IMR-90 (cell line): ENCODE results near the gene TWSG1. TPM values are rescaled to one million over a fixed set of nuclear protein-coding genes. Genes with fewer than 3 reads are reported as not detected.

Source experiments
- ATAC-seq: fragments of 200-7000 bp; cut with Tn5 transposase; 2 replicates; pipeline ENCODE4 v1.9.1; 2020; ENCODE audit warnings: low read depth, mild to moderate bottlenecking, moderate library complexity
- BruUV-seq: library from RNA; stranded (reverse); fragments of 400-500 nt; replicated peaks from 2 replicates; lab custom pipeline; 2021; lab: Mats Ljungman, UMichigan
- CTCF ChIA-PET: fragments of 300-600 bp; formaldehyde crosslinking; extraction: SDS; loops from one replicate; lab custom pipeline; 2021; ENCODE audit warnings: antibody characterized with exemption; lab: Yijun Ruan, JAX
- POLR2A ChIA-PET: fragments of 300-600 bp; sonication (Branson Sonifier 250); formaldehyde crosslinking; loops from one replicate; lab custom pipeline; 2022; ENCODE audit warnings: antibody characterized with exemption; ENCODE audit not compliant: unreplicated experiment; lab: Charles Lee
- DNase-seq: peaks from one replicate; pipeline ENCODE4 v3.0.0; 2013
- H2AFZ ChIP-seq: replicated peaks from 2 replicates; pipeline ENCODE3; 2013; ENCODE audit warnings: low read length, mild to moderate bottlenecking; ENCODE audit not compliant: poor library complexity
- H2AK5ac ChIP-seq: 2 replicates; pipeline ENCODE4 v1.6.1; 2013; ENCODE audit warnings: low read depth, low read length, inconsistent platforms
- H2AK9ac ChIP-seq: replicated peaks from 2 replicates; pipeline ENCODE3; 2013; ENCODE audit warnings: mild to moderate bottlenecking, low read depth, low read length, moderate library complexity; ENCODE audit not compliant: poor library complexity
- H2BK120ac ChIP-seq: 2 replicates; pipeline ENCODE4 v1.6.1; 2013; ENCODE audit warnings: low read depth, low read length, inconsistent platforms
- H2BK15ac ChIP-seq: 3 replicates; pipeline ENCODE4 v1.6.1; 2013; ENCODE audit warnings: low read depth, low read length, inconsistent platforms
- H2BK20ac ChIP-seq: 2 replicates; pipeline ENCODE4 v1.6.1; 2013; ENCODE audit warnings: low read depth, mild to moderate bottlenecking, inconsistent platforms, low read length, moderate library complexity
- H2BK5ac ChIP-seq: 2 replicates; pipeline ENCODE4 v1.6.1; 2013; ENCODE audit warnings: mild to moderate bottlenecking, low read depth, low read length, inconsistent platforms; ENCODE audit not compliant: poor library complexity, severe bottlenecking
- H3K14ac ChIP-seq: replicated peaks from 2 replicates; pipeline ENCODE4 v1.6.1; 2013; ENCODE audit warnings: low read depth, low read length, inconsistent platforms
- H3K18ac ChIP-seq: 2 replicates; pipeline ENCODE4 v1.6.1; 2013; ENCODE audit warnings: low read depth, low read length, control low read depth
- H3K23ac ChIP-seq: 2 replicates; pipeline ENCODE4 v1.6.1; 2013; ENCODE audit warnings: low read depth, low read length, inconsistent platforms
- H3K27ac ChIP-seq: 2 replicates; pipeline ENCODE4 v1.5.1; 2013; ENCODE audit warnings: mild to moderate bottlenecking, control low read depth, low read length; ENCODE audit not compliant: insufficient read depth
- H3K27me3 ChIP-seq: 2 replicates; pipeline ENCODE4 v1.6.1; 2013; ENCODE audit warnings: low read length; ENCODE audit not compliant: control insufficient read depth, insufficient read depth
- H3K36me3 ChIP-seq: 2 replicates; pipeline ENCODE4 v1.6.1; 2013; ENCODE audit warnings: low read length, mixed read lengths; ENCODE audit not compliant: control insufficient read depth, insufficient read depth
- H3K4ac ChIP-seq: 2 replicates; pipeline ENCODE4 v1.6.1; 2013; ENCODE audit warnings: low read depth, low read length, inconsistent platforms
- H3K4me1 ChIP-seq: 2 replicates; pipeline ENCODE4 v1.6.1; 2013; ENCODE audit warnings: low read length, mixed read lengths; ENCODE audit not compliant: control insufficient read depth, insufficient read depth
- H3K4me2 ChIP-seq: 2 replicates; pipeline ENCODE4 v1.6.1; 2013; ENCODE audit warnings: low read depth, mild to moderate bottlenecking, control low read depth, low read length, moderate library complexity
- H3K4me3 ChIP-seq: 2 replicates; pipeline ENCODE4 v1.5.1; 2013; ENCODE audit warnings: low read depth, mild to moderate bottlenecking, control low read depth, low read length, moderate library complexity; ENCODE audit not compliant: insufficient read depth
- H3K56ac ChIP-seq: 2 replicates; pipeline ENCODE4 v1.6.1; 2013; ENCODE audit warnings: low read length, inconsistent platforms; ENCODE audit not compliant: insufficient read depth; ENCODE audit errors: extremely low read depth
- H3K79me1 ChIP-seq, 2 experiments: 2 replicates each; pipeline ENCODE4 v1.6.1; 2013; ENCODE audit warnings: low read length in 2 of 2, inconsistent platforms in 1 of 2, low read depth in 1 of 2
- H3K9ac ChIP-seq: 2 replicates; pipeline ENCODE4 v1.6.1; 2013; ENCODE audit warnings: low read depth, low read length, control low read depth
- H3K9me1 ChIP-seq: 2 replicates; pipeline ENCODE4 v1.6.1; 2013; ENCODE audit warnings: low read length, inconsistent platforms; ENCODE audit not compliant: insufficient read depth
- H3K9me3 ChIP-seq: 2 replicates; pipeline ENCODE4 v1.6.1; 2013; ENCODE audit warnings: low read length; ENCODE audit not compliant: control insufficient read depth, insufficient read depth
- H4K20me1 ChIP-seq: 2 replicates; pipeline ENCODE4 v1.6.1; 2013; ENCODE audit warnings: low read length, inconsistent platforms; ENCODE audit not compliant: insufficient read depth
- H4K5ac ChIP-seq: 2 replicates; pipeline ENCODE4 v1.6.1; 2013; ENCODE audit warnings: mild to moderate bottlenecking, low read depth, low read length, control low read depth
- H4K8ac ChIP-seq, 2 experiments: 2 replicates each; pipeline ENCODE4 v1.6.1; 2013; ENCODE audit warnings: low read depth in 2 of 2, low read length in 2 of 2, control low read depth in 1 of 2, inconsistent platforms in 1 of 2
- H4K91ac ChIP-seq: 2 replicates; pipeline ENCODE4 v1.6.1; 2013; ENCODE audit warnings: low read depth, low read length, inconsistent platforms; ENCODE audit not compliant: insufficient read depth
- BHLHE40 ChIP-seq: fragments of 150-350 bp; IDR thresholded peaks from 2 replicates; pipeline ENCODE4 v1.6.1; 2016; ENCODE audit warnings: mild to moderate bottlenecking, low read depth, low read length
- CHD1 ChIP-seq: IDR thresholded peaks from 2 replicates; pipeline ENCODE4 v1.6.1; 2012; ENCODE audit warnings: low read depth, low read length, improper control_type of control experiment
- CTCF ChIP-seq: conservative IDR thresholded peaks from 2 replicates; pipeline ENCODE4 v1.5.1; 2012; ENCODE audit warnings: mild to moderate bottlenecking, low read depth, low read length, improper control_type of control experiment
- ELK1 ChIP-seq: fragments of 150-350 bp; IDR thresholded peaks from 2 replicates; pipeline ENCODE4 v1.6.1; 2016; ENCODE audit warnings: low read depth, mild to moderate bottlenecking, low read length, moderate library complexity, borderline replicate concordance
- FOS ChIP-seq: fragments of 150-350 bp; IDR thresholded peaks from 2 replicates; pipeline ENCODE4 v1.6.1; 2016; ENCODE audit warnings: low read depth, low read length
- MAFK ChIP-seq: IDR thresholded peaks from 2 replicates; pipeline ENCODE4 v1.6.1; 2012; ENCODE audit warnings: low read depth, low read length, improper control_type of control experiment
- MAZ ChIP-seq: IDR thresholded peaks from 2 replicates; pipeline ENCODE4 v1.6.1; 2012; ENCODE audit warnings: low read depth, mild to moderate bottlenecking, low read length, improper control_type of control experiment, moderate library complexity, borderline replicate concordance
- MXI1 ChIP-seq: IDR thresholded peaks from 2 replicates; pipeline ENCODE4 v1.6.1; 2012; ENCODE audit warnings: low read depth, mild to moderate bottlenecking, low read length, moderate library complexity, borderline replicate concordance
- NFE2L2 ChIP-seq: fragments of 150-350 bp; IDR thresholded peaks from 2 replicates; pipeline ENCODE4 v1.6.1; 2016; ENCODE audit warnings: low read depth, mild to moderate bottlenecking, low read length
- POLR2A ChIP-seq: IDR thresholded peaks from 2 replicates; pipeline ENCODE4 v1.6.1; 2012; ENCODE audit warnings: mild to moderate bottlenecking, low read depth, low read length
- RAD21 ChIP-seq: IDR thresholded peaks from 2 replicates; pipeline ENCODE4 v1.6.1; 2012; ENCODE audit warnings: low read length, improper control_type of control experiment
- RCOR1 ChIP-seq: IDR thresholded peaks from 2 replicates; pipeline ENCODE4 v1.6.1; 2012; ENCODE audit warnings: mild to moderate bottlenecking, low read length, improper control_type of control experiment; ENCODE audit not compliant: insufficient replicate concordance
- RFX5 ChIP-seq: IDR thresholded peaks from 2 replicates; pipeline ENCODE4 v1.8.0; 2012; ENCODE audit warnings: low read depth, mild to moderate bottlenecking, low read length, moderate library complexity
- SMC3 ChIP-seq: fragments of 150-350 bp; IDR thresholded peaks from 2 replicates; pipeline ENCODE4 v1.6.1; 2016; ENCODE audit warnings: low read depth, mild to moderate bottlenecking, antibody characterized with exemption, low read length, moderate library complexity
- USF2 ChIP-seq: fragments of 150-350 bp; IDR thresholded peaks from 2 replicates; pipeline ENCODE4 v1.6.1; 2017; ENCODE audit warnings: mild to moderate bottlenecking, antibody characterized with exemption, low read length, low read depth
- WGBS, 2 experiments: methylation state at CpG; one replicate each; pipeline versions ENCODE4 v1.1.5 to v1.1.7; 2013; ENCODE audit warnings: missing lambda C conversion rate in 2 of 2; ENCODE audit not compliant: insufficient read length in 1 of 2; ENCODE audit errors: extremely low coverage in 2 of 2; 5-methylcytosine and 5-hydroxymethylcytosine counted together
- dilution Hi-C: fragments of 300-500 bp; cut with HindIII; formaldehyde crosslinking; loops from one replicate; pipeline ENCODE4 v1.14.3; 2018; ENCODE audit warnings: low sequenced_read_pairs; ENCODE audit not compliant: unreplicated experiment
- in situ Hi-C: fragments of 300-500 bp; cut with MboI; formaldehyde crosslinking; loops from 3 replicates; pipeline ENCODE4 v1.14.3; 2019; ENCODE audit warnings: low sequenced_read_pairs, inconsistent platforms, mixed read lengths
- intact Hi-C: fragments of 100-400 bp; cut with micrococcal nuclease; formaldehyde crosslinking; loops from 2 replicates; pipeline ENCODE4 v1.10.0; 2022
- polyA plus RNA-seq, 3 experiments: library from polyadenylated mRNA; depleted of rRNA; stranded (reverse); fragments of >200 nt; gene quantifications; 2 replicates each; pipeline ENCODE4 v1.2.3, GENCODE V29; 2012; ENCODE audit warnings: low replicate concordance in 1 of 3
- total RNA-seq: library from RNA; depleted of rRNA; stranded (reverse); fragments of >200 nt; gene quantifications from 2 replicates; pipeline ENCODE4 v1.2.3, GENCODE V29; 2012

TWSG1 gene
- total and polyA plus RNA-seq, 2 of the 4 experiments (the other 2 are of a cell fraction), result 80.4 to 115 TPM

- H4K8ac ChIP-seq, result peak overlapping the region in 1 of 2 experiments; percentile 53; a peak in 1 of 4 replicates
- peaks cover 1% of the 10 kb centered on the region; the same call in 1 of the 2 replicates for H3K36me3 ChIP-seq
- intact Hi-C loops, result loop anchor here (5.0 kb wide), 1 partner anchor 38 kb away; no protein-coding TSS in a partner anchor
- peaks cover 3% of the 10 kb centered on the region; the same call in 1 of the 2 replicates for H3K4me1 ChIP-seq
- H3K56ac ChIP-seq, result no peak overlapping the region
- 0 out of 2 replicates have a peak overlapping the region, but pooled peaks have one; percentile 2 for H4K91ac ChIP-seq
- H3K9ac ChIP-seq, result no peak overlapping the region
- ChIA-PET CTCF (no interaction called here), POLR2A (no interaction called here)
- H2AFZ ChIP-seq, result no peak overlapping the region
- H3K27ac ChIP-seq, result peak overlapping the region; percentile 50; the same call in 1 of the 2 replicates
- H4K5ac ChIP-seq, result 0 out of 2 replicates have a peak overlapping the region, but pooled peaks have one; percentile 7
- H4K20me1 ChIP-seq, result 0 out of 2 replicates have a peak, but pooled peaks cover 3% of the 10 kb centered on the region
- DNase-seq (no peak), ATAC-seq (no peak)
- H3K4me2 ChIP-seq, result no peak overlapping the region
- no CpG with 5 or more reads among the region's 3 CpGs for WGBS, 2 experiments
- H2BK20ac ChIP-seq, result peak overlapping the region; percentile 24; the same call in 1 of the 2 replicates
- H3K27me3 ChIP-seq, result no peaks in the 10 kb centered on the region
- in situ Hi-C loops, result loop anchor here (10.0 kb wide), 1 partner anchor 256 kb away; no protein-coding TSS in a partner anchor
- H2AK5ac ChIP-seq, result peak overlapping the region; percentile 79; the same call in 1 of the 2 replicates
- peak overlapping the region; percentile 67 for H3K14ac ChIP-seq
- peak overlapping the region; percentile 31; the same call in 1 of the 2 replicates for H3K4ac ChIP-seq
- peaks cover 3% of the 10 kb centered on the region for H3K9me3 ChIP-seq
- dilution Hi-C loops, result no loop called here
- no peak overlapping the region for H3K4me3 ChIP-seq
- H3K18ac ChIP-seq, result no peak overlapping the region
- no peak overlapping the region for H2BK5ac ChIP-seq
- 0 out of 2 replicates have a peak overlapping the region, but pooled peaks have one; percentile 9 for H3K23ac ChIP-seq
- H2BK15ac ChIP-seq, result peak overlapping the region; percentile 35; the same call in 1 of the 3 replicates
- no peak overlapping the region for H2AK9ac ChIP-seq
- peaks cover 3 to 29% of the 10 kb centered on the region in 2 experiments; a peak in 3 of 4 replicates for H3K79me1 ChIP-seq
- BruUV-seq, result no TSS peak
- no peaks in the 10 kb centered on the region; the same call in 1 of the 2 replicates for H3K9me1 ChIP-seq
- H2BK120ac ChIP-seq, result peak overlapping the region; percentile 5; the same call in 1 of the 2 replicates
- TF ChIP-seq MXI1 (no peak), BHLHE40 (no peak), CTCF (no peak), MAFK (no peak), RAD21 (no peak), NFE2L2 (no peak), SMC3 (no peak), MAZ (no peak), USF2 (no peak), CHD1 (no peak), ELK1 (no peak), FOS (no peak), POLR2A (no peak), RFX5 (no peak), RCOR1 (no peak)
Observed at GRCh38 chr18:9330419-9330818, 4.2 kb upstream of the TWSG1 start.
